SK-N-SH (cell line): ENCODE results near the gene ATP5PF. TPM values are rescaled to one million over a fixed set of nuclear protein-coding genes. Genes with fewer than 3 reads are reported as not detected.

Experiments used
- CTCF ChIA-PET: fragments of 300-600, 350-600 bp; formaldehyde crosslinking; extraction: SDS; loops from one replicate; lab custom pipeline; 2021; lab: Yijun Ruan, JAX
- POLR2A ChIA-PET: fragments of 350-600 bp; sonication (Branson Sonifier 250); formaldehyde crosslinking; extraction: SDS; loops from one replicate; lab custom pipeline; 2020; ENCODE audit warnings: antibody characterized with exemption, inconsistent platforms; lab: Yijun Ruan, JAX
- DNase-seq: peaks from one replicate; pipeline ENCODE4 v3.0.0; 2012
- H2AFZ ChIP-seq: fragments of 200-600 bp; sonication (generic); 2 replicates; pipeline ENCODE4 v1.8.1; 2016; ENCODE audit warnings: antibody characterized with exemption, mild to moderate bottlenecking, low read depth
- H3F3A ChIP-seq: fragments of 200-600 bp; sonication (generic); replicated peaks from 2 replicates; pipeline ENCODE3; 2016; ENCODE audit warnings: antibody characterized with exemption, mild to moderate bottlenecking; ENCODE audit not compliant: insufficient read depth
- H3K27ac ChIP-seq, 2 experiments: fragments of 200-500 bp in 1 of 2; fragments of 200-600 bp in 1 of 2; sonication (Bioruptor generic) in 1 of 2; sonication (generic), shearing (Covaris generic) in 1 of 2; 2 replicates each; pipeline versions ENCODE4 v1.5.1 to v1.6.1; 2014 to 2016; ENCODE audit warnings: low read depth in 2 of 2, inconsistent platforms in 1 of 2, low read length in 1 of 2, mild to moderate bottlenecking in 1 of 2, mixed read lengths in 1 of 2
- H3K27me3 ChIP-seq: fragments of 200-600 bp; sonication (generic), shearing (Covaris generic); 2 replicates; pipeline ENCODE4 v1.6.1; 2016; ENCODE audit warnings: mixed run types; ENCODE audit not compliant: insufficient read depth
- H3K36me3 ChIP-seq, 2 experiments: fragments of 200-500 bp in 1 of 2; fragments of 200-600 bp in 1 of 2; sonication (Bioruptor generic) in 1 of 2; sonication (generic) in 1 of 2; replicated peaks in 1 of 2; 2 replicates each; pipeline versions ENCODE3 to v1.5.1; 2014 to 2016; ENCODE audit warnings: low read length in 1 of 2, mild to moderate bottlenecking in 1 of 2; ENCODE audit not compliant: insufficient read depth in 2 of 2, control insufficient read depth in 1 of 2
- H3K4me1 ChIP-seq, 2 experiments: fragments of 200-500 bp in 1 of 2; fragments of 200-600 bp in 1 of 2; sonication (Bioruptor generic) in 1 of 2; sonication (generic), shearing (Covaris generic) in 1 of 2; 2 replicates each; pipeline versions ENCODE4 v1.5.1 to v1.6.1; 2014 to 2016; ENCODE audit warnings: low read depth in 1 of 2, low read length in 1 of 2, mixed run types in 1 of 2; ENCODE audit not compliant: insufficient read depth in 2 of 2, control insufficient read depth in 1 of 2
- H3K4me2 ChIP-seq: fragments of 200-600 bp; sonication (generic), shearing (Covaris generic); 2 replicates; pipeline ENCODE4 v1.6.1; 2017; ENCODE audit warnings: mixed run types
- H3K4me3 ChIP-seq, 2 experiments: fragments of 200-500 bp in 1 of 2; fragments of 200-600 bp in 1 of 2; sonication (Bioruptor generic) in 1 of 2; sonication (generic), shearing (Covaris generic) in 1 of 2; 2 replicates each; pipeline versions ENCODE4 v1.5.1 to v1.8.1; 2014 to 2016; ENCODE audit warnings: low read depth in 2 of 2, inconsistent platforms in 1 of 2, low read length in 1 of 2, mild to moderate bottlenecking in 1 of 2, mixed read lengths in 1 of 2, moderate library complexity in 1 of 2
- H3K79me2 ChIP-seq: fragments of 200-600 bp; sonication (generic); 2 replicates; pipeline ENCODE4 v1.8.1; 2017; ENCODE audit warnings: mild to moderate bottlenecking; ENCODE audit not compliant: insufficient read depth
- H3K9ac ChIP-seq: fragments of 200-600 bp; sonication (generic); 2 replicates; pipeline ENCODE4 v1.6.1; 2017; ENCODE audit warnings: mixed run types
- H3K9me2 ChIP-seq: fragments of 200-600 bp; sonication (generic); 2 replicates; pipeline ENCODE4 v1.6.1; 2017; ENCODE audit warnings: mixed run types
- H3K9me3 ChIP-seq: fragments of 200-600 bp; sonication (generic); 2 replicates; pipeline ENCODE4 v1.6.1; 2017; ENCODE audit warnings: mixed run types, mild to moderate bottlenecking, moderate library complexity
- H4K20me1 ChIP-seq: fragments of 200-600 bp; sonication (generic); 2 replicates; pipeline ENCODE4 v1.6.1; 2017; ENCODE audit warnings: mild to moderate bottlenecking, mixed run types; ENCODE audit not compliant: insufficient read depth
- CHD2 ChIP-seq: fragments of 150-350 bp; IDR thresholded peaks from 2 replicates; pipeline ENCODE4 v1.6.1; 2018; ENCODE audit warnings: low read length; ENCODE audit not compliant: partially characterized antibody
- EP300 ChIP-seq, 2 experiments: IDR thresholded peaks; 2 replicates each; pipeline versions ENCODE4 v1.4.0 to v1.6.1; 2012; ENCODE audit warnings: borderline replicate concordance in 1 of 2, low read depth in 1 of 2, low read length in 1 of 2
- EZH2phosphoT487 ChIP-seq: fragments of 200-600 bp; sonication (generic); IDR thresholded peaks from 2 replicates; pipeline ENCODE4 v1.6.1; 2017; ENCODE audit warnings: low read depth, mixed run types, mild to moderate bottlenecking, antibody characterized with exemption, moderate library complexity, borderline replicate concordance
- FOSL2 ChIP-seq: IDR thresholded peaks from 2 replicates; pipeline ENCODE4 v1.4.0; 2012; ENCODE audit warnings: low read depth, mild to moderate bottlenecking, moderate library complexity, borderline replicate concordance
- FOXJ3 ChIP-seq: sonication (generic); formaldehyde crosslinking; IDR thresholded peaks from 2 replicates; pipeline ENCODE4 v1.5.1; 2020; ENCODE audit warnings: mild to moderate bottlenecking, missing genetic modification reagents
- GATA2 ChIP-seq: sonication (generic); formaldehyde crosslinking; IDR thresholded peaks from 2 replicates; pipeline ENCODE4 v1.5.0; 2020; ENCODE audit warnings: mild to moderate bottlenecking, missing genetic modification reagents
- JUND ChIP-seq: IDR thresholded peaks from 2 replicates; pipeline ENCODE4 v1.4.0; 2012
- MXI1 ChIP-seq: IDR thresholded peaks from 2 replicates; pipeline ENCODE4 v1.6.1; 2012; ENCODE audit warnings: mild to moderate bottlenecking, low read depth, low read length, improper control_type of control experiment
- NFIC ChIP-seq: IDR thresholded peaks from 2 replicates; pipeline ENCODE4 v1.4.0; 2012; ENCODE audit warnings: borderline replicate concordance
- RFX5 ChIP-seq: IDR thresholded peaks from 2 replicates; pipeline ENCODE4 v1.6.1; 2012; ENCODE audit warnings: mild to moderate bottlenecking, improper control_type of control experiment, low read length
- SMC3 ChIP-seq: IDR thresholded peaks from 2 replicates; pipeline ENCODE4 v1.6.1; 2012; ENCODE audit warnings: low read depth, low read length, improper control_type of control experiment
- TAF1 ChIP-seq: IDR thresholded peaks from 2 replicates; pipeline ENCODE4 v1.6.1; 2012; ENCODE audit warnings: low read depth, mild to moderate bottlenecking, low read length, moderate library complexity, borderline replicate concordance
- TCF12 ChIP-seq: IDR thresholded peaks from 2 replicates; pipeline ENCODE4 v1.4.0; 2012
- WGBS: methylation state at CpG from one replicate; pipeline ENCODE4 v1.1.6; 2017; ENCODE audit warnings: low lambda C conversion rate; 5-methylcytosine and 5-hydroxymethylcytosine counted together
- polyA plus RNA-seq, 3 experiments: library from polyadenylated mRNA; depleted of rRNA; stranded (reverse); fragments of >200 nt; gene quantifications; 2 replicates each; pipeline ENCODE4 v1.2.3, GENCODE V29; 2012
- TF ChIP-seq, protein P1 (sequence below): fragments of 150-350 bp; IDR thresholded peaks from 2 replicates; pipeline ENCODE4 v1.6.1; 2017; ENCODE audit warnings: antibody characterized with exemption, low read length, low read depth, borderline replicate concordance
- TF ChIP-seq, protein P2 (sequence below): IDR thresholded peaks from 2 replicates; pipeline ENCODE4; 2012

The ATP5PF gene
- polyA plus RNA-seq, 1 of the 3 experiments (the other 2 are of a cell fraction), result 277 TPM

DNA sequence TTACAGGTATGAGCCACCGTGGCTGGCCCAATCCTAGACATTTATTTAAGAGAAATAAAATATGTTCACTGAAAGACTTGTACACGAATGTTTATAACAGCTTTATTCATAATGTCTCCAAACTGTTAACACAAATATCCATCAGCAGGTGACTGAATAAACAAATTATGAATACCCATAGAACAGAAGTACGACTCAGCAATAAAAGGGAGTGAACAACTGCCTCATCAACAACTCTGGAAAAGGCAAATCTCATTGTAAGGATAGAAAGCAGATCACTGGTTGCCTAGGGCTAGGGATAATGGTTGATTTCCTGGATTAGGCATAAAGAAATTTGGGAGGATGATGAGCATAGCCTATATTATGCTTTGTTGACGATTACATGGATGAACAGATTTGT is 41.7 kb upstream of the ATP5PF start:
- CTCF ChIA-PET, result interaction anchor here (1.1 kb wide), 1 partner anchor 20 kb away, joined by 4 read pairs; no protein-coding TSS in a partner anchor
- H3K79me2 ChIP-seq, result no peaks in the 10 kb centered on the region
- DNase-seq, result peak; percentile 8
- H3K9me3 ChIP-seq, result no peaks in the 10 kb centered on the region
- H3K9ac ChIP-seq, result no peak overlapping the region
- WGBS, result 69% methylated on average over 4 of the region's 4 CpGs
- H4K20me1 ChIP-seq, result no peaks in the 10 kb centered on the region
- no peaks in the 10 kb centered on the region for H3K27me3 ChIP-seq
- POLR2A ChIA-PET, result no interaction called here
- H3K4me3 ChIP-seq, result no peak overlapping the region
- no peaks in the 10 kb centered on the region for H3K4me1 ChIP-seq
- no peaks in the 10 kb centered on the region for H3K36me3 ChIP-seq
- no peak overlapping the region for H2AFZ ChIP-seq
- no peaks in the 10 kb centered on the region for H3F3A ChIP-seq
- no peaks in the 10 kb centered on the region for H3K9me2 ChIP-seq
- no peak overlapping the region for H3K27ac ChIP-seq
- no peak overlapping the region for H3K4me2 ChIP-seq
- TF ChIP-seq RFX5 (no peak), GATA2 (CRISPR knock-in tag) (no peak), JUND (no peak), MXI1 (no peak), EP300 (IDR thresholded peaks at IDR 0.05; ENCODE audit: borderline replicate concordance in 1 of 2, low read depth in 1 of 2, low read length in 1 of 2) (no peak), FOSL2 (no peak), SMC3 (no peak)
- TF ChIP-seq, protein P1, sequence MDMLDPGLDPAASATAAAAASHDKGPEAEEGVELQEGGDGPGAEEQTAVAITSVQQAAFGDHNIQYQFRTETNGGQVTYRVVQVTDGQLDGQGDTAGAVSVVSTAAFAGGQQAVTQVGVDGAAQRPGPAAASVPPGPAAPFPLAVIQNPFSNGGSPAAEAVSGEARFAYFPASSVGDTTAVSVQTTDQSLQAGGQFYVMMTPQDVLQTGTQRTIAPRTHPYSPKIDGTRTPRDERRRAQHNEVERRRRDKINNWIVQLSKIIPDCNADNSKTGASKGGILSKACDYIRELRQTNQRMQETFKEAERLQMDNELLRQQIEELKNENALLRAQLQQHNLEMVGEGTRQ, result no peak
- TF ChIP-seq, all 33 proteins: peak for 0

DNA sequence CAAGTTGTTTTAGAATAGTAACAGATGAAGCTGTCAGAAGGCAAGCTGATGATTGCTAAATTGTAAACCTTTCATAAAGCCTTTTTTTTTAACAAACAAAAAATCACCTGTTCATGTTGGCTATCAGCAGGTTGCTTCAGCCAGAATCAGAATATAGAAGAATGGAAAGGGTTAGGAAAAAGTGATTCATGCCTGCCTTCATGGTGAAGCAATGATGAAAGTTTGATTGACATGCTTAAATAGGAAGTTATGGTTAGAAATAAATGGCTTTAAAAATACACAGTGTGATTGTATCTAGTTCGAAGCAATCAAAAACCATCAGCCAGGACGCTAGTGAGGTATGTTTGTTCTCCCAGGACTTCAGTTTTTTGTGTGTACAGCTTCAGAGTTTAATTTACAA is 38.0 kb upstream of the ATP5PF start:
- Histone ChIP-seq H3K9me3 (no peaks in the 10 kb centered on the region), H3K27me3 (no peaks in the 10 kb centered on the region), H4K20me1 (no peaks in the 10 kb centered on the region), H3K9me2 (no peaks in the 10 kb centered on the region), H3K79me2 (no peaks in the 10 kb centered on the region), H3F3A (peaks cover 7% of the 10 kb centered on the region)
- POLR2A ChIA-PET, result no interaction called here
- CTCF ChIA-PET, result no interaction called here
- WGBS, result 41% methylated on average over 2 of the region's 2 CpGs
- TF ChIP-seq FOXJ3 (CRISPR knock-in tag), result no peak
- TF ChIP-seq, protein P1, result no peak
- no peak for TF ChIP-seq EZH2phosphoT487
- TF ChIP-seq NFIC, result no peak
- TF ChIP-seq, protein P2, sequence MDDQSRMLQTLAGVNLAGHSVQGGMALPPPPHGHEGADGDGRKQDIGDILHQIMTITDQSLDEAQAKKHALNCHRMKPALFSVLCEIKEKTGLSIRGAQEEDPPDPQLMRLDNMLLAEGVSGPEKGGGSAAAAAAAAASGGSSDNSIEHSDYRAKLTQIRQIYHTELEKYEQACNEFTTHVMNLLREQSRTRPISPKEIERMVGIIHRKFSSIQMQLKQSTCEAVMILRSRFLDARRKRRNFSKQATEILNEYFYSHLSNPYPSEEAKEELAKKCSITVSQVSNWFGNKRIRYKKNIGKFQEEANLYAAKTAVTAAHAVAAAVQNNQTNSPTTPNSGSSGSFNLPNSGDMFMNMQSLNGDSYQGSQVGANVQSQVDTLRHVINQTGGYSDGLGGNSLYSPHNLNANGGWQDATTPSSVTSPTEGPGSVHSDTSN, result 0 out of 2 replicates have a peak, but pooled peaks have one; percentile 29
- TF ChIP-seq TCF12, result no peak
- no peak for TF ChIP-seq CHD2
- TF ChIP-seq TAF1, result no peak
- TF ChIP-seq, all 33 proteins: peak for 1
- no peak overlapping the region for H3K9ac ChIP-seq
- no peak overlapping the region for H3K4me3 ChIP-seq
- no peaks in the 10 kb centered on the region for H3K4me1 ChIP-seq
- no peak overlapping the region for H3K27ac ChIP-seq
- no peak overlapping the region for H3K4me2 ChIP-seq
- no peak for DNase-seq
- no peak overlapping the region for H2AFZ ChIP-seq
- peaks cover 0 to 8% of the 10 kb centered on the region in 2 experiments for H3K36me3 ChIP-seq
